NCI-H82 treated with DMSO at 0.1 percent for 48 hours (cell line): ENCODE measurements around the gene DMTF1.
"Not testable (repeated sequence)": the region's sequence is repeated elsewhere in the genome, so short reads cannot be mapped to it uniquely, and the experiment has no call there.

ENCODE experiments used
- DNase-seq: peaks from one replicate; lab custom pipeline; 2025; ENCODE audit not compliant: unreplicated experiment; lab: John Stamatoyannopoulos, UW

DMTF1 gene

GRCh38 chr7:87220026-87220733, 67.9 kb downstream of the DMTF1 start:
- peak; percentile 87 for DNase-seq

DNA sequence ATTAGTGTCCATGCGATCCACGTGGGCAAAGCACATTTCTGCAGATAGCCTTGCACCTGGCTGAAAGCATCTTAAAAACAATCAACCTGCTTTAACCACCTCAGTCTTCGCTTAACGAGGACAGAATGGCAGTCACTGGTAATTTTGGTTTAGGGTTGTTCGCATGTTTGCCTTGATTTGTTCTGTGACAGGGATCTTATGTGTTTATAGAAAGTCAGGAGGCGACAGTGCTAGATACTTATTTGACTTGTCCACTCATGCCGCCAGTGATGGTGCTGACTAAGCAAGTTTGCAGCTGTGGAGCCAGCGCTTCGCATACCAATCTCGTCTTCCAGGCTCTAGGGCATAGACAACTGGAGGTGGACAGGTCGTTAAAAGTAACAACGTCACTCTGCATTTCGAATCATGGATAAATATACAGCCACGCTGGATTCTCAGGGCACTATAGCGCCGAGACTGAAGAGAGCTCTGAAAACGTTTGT, 68.5 kb downstream of the DMTF1 start:
- DNase-seq: no peak

- no peak for DNase-seq
Measured at GRCh38 chr7:87223666-87224065, 71.4 kb downstream of the DMTF1 start.

- peak; percentile 4 for DNase-seq
Measured at GRCh38 chr7:87225696-87226095, 73.4 kb downstream of the DMTF1 start.

DNA sequence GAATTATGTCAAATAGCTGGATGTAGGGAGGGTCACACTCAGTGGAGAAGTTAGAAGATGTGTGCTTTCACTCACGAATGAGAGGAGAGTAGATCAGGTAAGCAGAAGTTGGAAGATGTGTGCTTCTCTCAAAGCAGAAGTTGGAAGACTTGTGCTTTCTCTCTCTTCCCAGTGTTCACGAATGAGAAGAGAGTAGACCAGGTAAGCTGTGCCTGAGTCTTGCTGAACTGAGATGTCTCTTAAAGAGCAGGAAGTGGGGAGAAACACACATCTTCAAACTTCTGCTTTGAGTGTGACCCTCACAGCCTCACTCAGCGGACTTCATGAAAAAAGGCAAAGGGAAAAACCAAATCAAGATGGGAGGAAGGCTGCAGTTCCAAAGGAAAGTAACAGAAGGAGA, 74.2 kb downstream of the DMTF1 start:
- DNase-seq: no peak

- no peak for DNase-seq
Measured at GRCh38 chr7:87231258-87231657, 79.0 kb downstream of the DMTF1 start.

- DNase-seq: peak; percentile 90
Measured at GRCh38 chr7:87231711-87232110, 79.5 kb downstream of the DMTF1 start.

DNA sequence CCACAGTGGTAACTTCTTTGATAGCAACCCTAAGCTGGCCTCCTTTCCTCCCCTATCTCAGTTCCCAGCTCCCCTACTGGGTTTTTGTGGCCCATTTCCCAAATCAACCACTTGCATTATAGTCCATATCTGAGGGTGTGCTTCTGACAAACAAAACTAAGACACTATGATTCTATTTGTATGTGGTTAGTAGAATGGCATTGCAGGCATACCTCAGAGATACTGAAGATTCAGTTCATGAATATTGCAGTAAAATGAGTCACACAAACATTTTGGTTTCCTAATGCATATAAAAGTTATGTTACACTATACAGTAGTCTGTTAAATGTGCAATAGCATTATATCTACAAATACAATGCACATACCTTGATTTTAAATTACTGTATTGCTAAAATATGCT, 82.7 kb downstream of the DMTF1 start:
- no peak for DNase-seq

DNA sequence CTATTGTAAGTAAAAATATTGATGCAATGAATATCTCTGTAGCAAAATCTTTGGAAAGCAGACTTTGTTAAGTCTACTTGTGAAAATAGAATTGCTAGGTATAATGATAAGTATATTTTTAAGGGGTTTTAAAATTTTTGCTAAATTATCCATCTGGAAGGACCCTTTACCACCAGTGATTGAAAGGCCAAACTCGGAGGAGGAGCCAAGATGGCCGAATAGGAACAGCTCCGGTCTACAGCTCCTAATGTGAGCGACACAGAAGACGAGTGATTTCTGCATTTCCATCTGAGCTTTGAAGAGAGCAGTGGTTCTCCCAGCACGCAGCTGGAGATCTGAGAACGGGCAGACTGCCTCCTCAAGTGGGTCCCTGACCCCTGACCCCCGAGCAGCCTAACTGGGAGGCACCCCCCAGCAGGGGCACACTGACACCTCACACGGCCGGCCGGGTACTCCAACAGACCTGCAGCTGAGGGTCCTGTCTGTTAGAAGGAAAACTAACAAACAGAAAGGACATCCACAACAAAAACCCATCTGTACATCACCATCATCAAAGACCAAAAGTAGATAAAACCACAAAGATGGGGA, 86.3 kb downstream of the DMTF1 start:
- DNase-seq: not testable (repeated sequence)

DNA sequence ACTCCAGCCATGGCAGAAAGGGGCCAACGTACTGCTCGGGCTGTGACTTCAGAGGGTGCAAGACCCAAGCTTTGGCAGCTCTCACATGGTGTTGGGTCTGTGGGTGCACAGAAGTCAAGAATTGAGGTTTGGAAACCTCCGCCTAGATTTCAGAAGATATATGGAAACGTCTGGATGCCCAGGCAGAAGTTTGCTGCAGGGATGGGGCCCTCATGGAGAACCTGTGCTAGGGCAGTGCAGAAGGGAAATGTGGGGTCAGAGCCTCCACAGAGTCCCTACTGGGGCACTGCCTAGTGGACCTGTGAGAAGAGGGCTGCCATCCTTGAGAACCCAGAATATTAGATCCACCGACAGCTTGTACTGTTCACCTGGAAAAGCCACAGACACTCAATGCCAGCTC, 93.4 kb downstream of the DMTF1 start:
- not testable (repeated sequence) for DNase-seq
